ENCODE measurements around the gene CCDC85B. TPM values are rescaled to one million over a fixed set of nuclear protein-coding genes. Genes with fewer than 3 reads are reported as not detected.

The CCDC85B gene
- polyA plus RNA-seq, 1 donor: 14.7 TPM

GRCh38 chr11:65869643-65870306 lies 20.7 kb upstream of the CCDC85B start:
- no peak for DNase-seq (ENCODE audit: low read depth)

- no peak for DNase-seq (ENCODE audit: low read depth)
Observed at GRCh38 chr11:65870307-65870658, 20.2 kb upstream of the CCDC85B start.

- no peak for DNase-seq (ENCODE audit: low read depth)
Observed at GRCh38 chr11:65870706-65871681, 19.5 kb upstream of the CCDC85B start.

GRCh38 chr11:65871811-65872548 lies 18.5 kb upstream of the CCDC85B start:
- no peak for DNase-seq (ENCODE audit: low read depth)

- DNase-seq (ENCODE audit: low read depth): no peak
Observed at GRCh38 chr11:65872586-65873317, 17.7 kb upstream of the CCDC85B start, which contains the start of gene EFEMP2. EFEMP2 (minus strand) TSS chr11:65872800; CDS start chr11:65872354, 446 bp downstream.

GRCh38 chr11:65873318-65874156 lies 16.9 kb upstream of the CCDC85B start:
- DNase-seq (ENCODE audit: low read depth): no peak

- no peak for DNase-seq (ENCODE audit: low read depth)
Observed at GRCh38 chr11:65879617-65880016, 10.9 kb upstream of the CCDC85B start, which contains the start of gene CTSW. CTSW (plus strand) TSS chr11:65879837; CDS start chr11:65879855, 18 bp downstream.

GRCh38 chr11:65880027-65880426 lies 10.4 kb upstream of the CCDC85B start:
- DNase-seq (ENCODE audit: low read depth): no peak

GRCh38 chr11:65880844-65881421 lies 9.5 kb upstream of the CCDC85B start:
- DNase-seq (ENCODE audit: low read depth): no peak

- DNase-seq (ENCODE audit: low read depth): no peak
Observed at GRCh38 chr11:65882120-65883057, 8.1 kb upstream of the CCDC85B start.

GRCh38 chr11:65883058-65883761 lies 7.3 kb upstream of the CCDC85B start:
- DNase-seq (ENCODE audit: low read depth): no peak

GRCh38 chr11:65883786-65884715 lies 6.4 kb upstream of the CCDC85B start:
- no peak for DNase-seq (ENCODE audit: low read depth)

GRCh38 chr11:65884716-65885092 lies 5.8 kb upstream of the CCDC85B start:
- DNase-seq (ENCODE audit: low read depth): no peak

- DNase-seq (ENCODE audit: low read depth): no peak
Observed at GRCh38 chr11:65885231-65885630, 5.2 kb upstream of the CCDC85B start.

- no peak for DNase-seq (ENCODE audit: low read depth)
Observed at GRCh38 chr11:65885808-65886536, 4.5 kb upstream of the CCDC85B start.

Data from forelimb muscle (tissue), 1 donor.